WERI-Rb-1 (cell line): ENCODE data around the gene PRKCA.

Experiments
- DNase-seq: peaks from one replicate; pipeline ENCODE4 v3.0.0-alpha.2; 2020
- H3K27ac ChIP-seq: fragments of 250-450 bp; sonication (Bioruptor Pico); 2 replicates; pipeline ENCODE4 v1.5.1; 2020; ENCODE audit warnings: mild to moderate bottlenecking, moderate library complexity
- H3K27me3 ChIP-seq: fragments of 250-450 bp; sonication (Bioruptor Pico); 2 replicates; pipeline ENCODE4 v1.5.1; 2021; ENCODE audit warnings: mild to moderate bottlenecking, low read depth, moderate library complexity; ENCODE audit not compliant: insufficient read depth, severe bottlenecking
- H3K36me3 ChIP-seq: fragments of 250-450 bp; sonication (Bioruptor Pico); 2 replicates; pipeline ENCODE4 v1.5.1; 2020; ENCODE audit warnings: mild to moderate bottlenecking, moderate library complexity
- H3K4me3 ChIP-seq: 2 replicates; pipeline ENCODE4 v1.5.1; 2011; ENCODE audit warnings: low read depth, mild to moderate bottlenecking, control low read depth, low read length
- H3K9me3 ChIP-seq: fragments of 250-450 bp; sonication (Bioruptor Pico); 2 replicates; pipeline ENCODE4 v1.5.1; 2021; ENCODE audit warnings: mild to moderate bottlenecking, moderate library complexity; ENCODE audit not compliant: severe bottlenecking
- CTCF ChIP-seq: IDR thresholded peaks from 2 replicates; pipeline ENCODE4 v1.5.1; 2011; ENCODE audit warnings: low read depth, mild to moderate bottlenecking, control low read depth, inconsistent platforms, low read length

Gene PRKCA

GRCh38 chr17:66830451-66830850 is 528.0 kb downstream of the PRKCA start:
- no peak for TF ChIP-seq CTCF
- Histone ChIP-seq H3K4me3 (peak overlapping the region; percentile 38), H3K36me3 (no peaks in the 10 kb centered on the region), H3K27me3 (no peaks in the 10 kb centered on the region), H3K9me3 (no peaks in the 10 kb centered on the region), H3K27ac (peak overlapping the region; percentile 71)
- DNase-seq: peak; percentile 49

GRCh38 chr17:66831383-66832210 is 529.2 kb downstream of the PRKCA start:
- no peaks in the 10 kb centered on the region for H3K9me3 ChIP-seq
- H3K27ac ChIP-seq: no peak overlapping the region
- H3K4me3 ChIP-seq: no peak overlapping the region
- no peak for TF ChIP-seq CTCF
- no peaks in the 10 kb centered on the region for H3K27me3 ChIP-seq
- H3K36me3 ChIP-seq: no peaks in the 10 kb centered on the region
- DNase-seq: no peak

- Histone ChIP-seq H3K27ac (no peak overlapping the region), H3K9me3 (no peaks in the 10 kb centered on the region), H3K4me3 (no peak overlapping the region), H3K36me3 (no peaks in the 10 kb centered on the region), H3K27me3 (no peaks in the 10 kb centered on the region)
- no peak for DNase-seq
- TF ChIP-seq CTCF: no peak
These were observed 530.8 kb downstream of the PRKCA start for GRCh38 chr17:66833201-66833600.

- TF ChIP-seq CTCF: no peak
- DNase-seq: no peak
- Histone ChIP-seq H3K9me3 (no peaks in the 10 kb centered on the region), H3K4me3 (peak overlapping the region; percentile 75), H3K27ac (0 out of 2 replicates have a peak overlapping the region, but pooled peaks have one; percentile 38), H3K36me3 (no peaks in the 10 kb centered on the region), H3K27me3 (no peaks in the 10 kb centered on the region)
These were observed 532.1 kb downstream of the PRKCA start for GRCh38 chr17:66834426-66834918.

GRCh38 chr17:66834919-66835454 is 532.6 kb downstream of the PRKCA start, which contains the start of gene CACNG5:
CACNG5 (plus strand) TSS chr17:66835117; CDS start chr17:66877333, 42,216 bp downstream.
- H3K4me3 ChIP-seq: peak within 1 kb of the TSS; percentile 75
- DNase-seq: peak; percentile 75
- no peaks in the 10 kb centered on the region for H3K36me3 ChIP-seq
- no peaks in the 10 kb centered on the region for H3K9me3 ChIP-seq
- 0 out of 2 replicates have a peak, but pooled peaks have one; percentile 3 for TF ChIP-seq CTCF
- H3K27me3 ChIP-seq: no peaks in the 10 kb centered on the region
- H3K27ac ChIP-seq: peak within 1 kb of the TSS; percentile 86
